Stimulated activated CD8-positive, alpha-beta memory T cell treated with anti-CD3 and anti-CD28 coated beads, Interleukin-4, amount 100 ng/mL, for 1 hour (primary cell): ENCODE results near the gene NXT2.
"Not testable (repeated sequence)": the region's sequence is repeated elsewhere in the genome, so short reads cannot be mapped to it uniquely, and the experiment has no call there.

Experiments
- DNase-seq, 2 donors: peaks; one replicate each; pipeline ENCODE4 v3.0.0-alpha.2; 2020; ENCODE audit warnings: low read depth in 2 of 2, low spot score in 1 of 2

The NXT2 gene

GRCh38 chrX:109536439-109537323 lies at the start of gene NXT2:
NXT2 (plus strand) TSS chrX:109536844; CDS start chrX:109537007, 163 bp downstream.
- peak; percentile 46 to 69 for DNase-seq

DNA sequence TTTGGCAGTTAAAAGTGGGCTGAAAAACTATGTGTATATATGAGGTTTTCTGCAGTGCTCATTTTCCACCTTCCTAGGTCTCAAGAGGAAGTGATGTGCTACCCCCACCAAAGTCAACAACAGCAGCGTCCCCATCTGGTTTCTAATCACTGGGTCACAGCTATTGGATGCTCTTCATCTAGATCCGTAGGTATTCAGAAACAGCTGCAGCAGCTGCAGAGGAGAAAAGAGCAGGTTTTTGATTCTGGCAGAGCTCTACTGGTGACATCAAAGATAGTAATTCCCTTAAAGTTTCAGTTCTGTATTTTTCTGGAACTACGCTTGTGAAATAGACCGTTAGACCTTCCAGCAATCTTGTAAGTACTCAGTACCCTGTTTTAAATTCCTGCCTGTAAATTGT lies 49.0 kb upstream of the NXT2 start:
- DNase-seq: no peak

GRCh38 chrX:109489174-109489573 lies 47.5 kb upstream of the NXT2 start:
- no peak for DNase-seq

GRCh38 chrX:109498434-109498833 lies 38.2 kb upstream of the NXT2 start:
- no peak for DNase-seq

- DNase-seq: no peak
Observed at GRCh38 chrX:109501176-109501575, 35.5 kb upstream of the NXT2 start.

DNA sequence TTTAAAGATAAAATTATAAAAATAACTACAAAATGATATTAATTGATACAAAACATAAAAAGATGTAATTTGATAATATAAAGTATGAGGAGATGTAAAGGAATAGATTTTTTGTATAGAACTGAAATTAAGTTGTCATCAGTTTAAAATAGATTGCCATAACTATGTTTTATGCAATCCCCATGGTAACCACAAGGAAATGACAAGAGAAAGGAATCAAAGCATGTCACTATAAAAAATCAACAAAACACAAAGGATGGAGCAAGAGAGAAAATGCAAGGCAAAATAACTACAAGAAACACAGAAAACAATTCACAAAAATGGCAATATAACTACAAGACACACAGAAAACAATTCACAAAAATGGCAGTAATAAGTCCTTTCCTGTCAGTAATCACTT lies 27.7 kb upstream of the NXT2 start:
- no peak for DNase-seq

- no peak for DNase-seq
Observed at GRCh38 chrX:109511113-109511512, 25.5 kb upstream of the NXT2 start.

DNA sequence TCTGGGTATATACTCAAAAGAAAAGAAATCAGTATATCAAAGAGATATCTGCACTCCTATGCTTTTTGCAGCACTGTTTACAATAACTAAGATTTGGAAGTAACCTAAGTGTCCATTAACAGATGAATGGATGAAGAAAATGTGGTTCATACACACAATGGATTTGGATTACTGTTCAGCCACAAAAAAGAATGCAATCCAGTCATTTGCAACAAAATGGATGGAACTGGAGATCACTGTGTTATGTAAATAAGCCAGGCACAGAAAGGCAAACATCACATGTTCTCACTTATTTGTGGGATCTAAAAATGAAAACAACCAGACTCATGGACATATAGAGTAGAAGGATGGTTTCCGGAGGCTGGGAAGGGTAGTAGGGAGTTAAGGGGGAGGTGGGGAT lies 17.6 kb upstream of the NXT2 start:
- no peak for DNase-seq

DNA sequence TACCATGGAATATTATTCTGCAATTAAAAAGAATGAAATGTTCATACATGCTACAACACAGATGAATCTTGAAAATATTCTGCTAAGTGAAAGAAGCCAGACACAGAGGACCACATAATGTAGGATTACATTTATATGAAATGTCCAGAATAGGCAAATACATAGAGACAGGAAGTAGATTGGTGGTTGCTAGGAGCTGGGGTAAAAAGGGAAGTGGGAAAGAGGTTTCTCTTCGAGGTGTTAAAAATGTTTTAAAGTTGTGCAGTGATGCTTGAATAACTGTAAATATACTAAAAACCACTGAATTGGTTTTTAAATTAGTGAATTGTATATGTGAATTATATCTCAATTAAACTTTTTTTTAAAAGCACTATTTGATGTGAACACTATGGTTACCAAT lies 3.6 kb upstream of the NXT2 start:
- no peak for DNase-seq

GRCh38 chrX:109533631-109534030 lies 3.0 kb upstream of the NXT2 start:
- no peak for DNase-seq

DNA sequence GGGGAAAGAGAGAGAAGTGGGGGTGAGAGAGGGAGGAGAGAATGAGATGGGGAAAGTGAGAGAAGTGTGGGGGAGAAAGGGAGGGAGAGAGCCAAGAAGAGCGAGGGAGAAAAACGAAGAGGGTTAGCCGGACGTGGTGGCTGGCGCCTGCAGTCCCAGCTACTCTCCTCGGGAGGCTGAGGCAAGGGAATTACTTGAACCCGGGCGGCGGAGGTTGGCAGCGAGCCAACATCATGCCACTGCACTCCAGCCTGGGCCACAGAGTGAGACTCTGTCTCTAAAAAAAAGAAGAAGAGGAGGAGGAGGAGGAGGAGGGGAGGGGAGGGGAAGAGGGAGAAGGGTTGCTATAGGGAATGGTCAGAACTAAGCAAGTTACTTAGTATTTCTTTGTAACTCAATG lies 1.7 kb upstream of the NXT2 start:
- DNase-seq: no peak

GRCh38 chrX:109535578-109535977 lies 1.1 kb upstream of the NXT2 start:
- no peak for DNase-seq

DNA sequence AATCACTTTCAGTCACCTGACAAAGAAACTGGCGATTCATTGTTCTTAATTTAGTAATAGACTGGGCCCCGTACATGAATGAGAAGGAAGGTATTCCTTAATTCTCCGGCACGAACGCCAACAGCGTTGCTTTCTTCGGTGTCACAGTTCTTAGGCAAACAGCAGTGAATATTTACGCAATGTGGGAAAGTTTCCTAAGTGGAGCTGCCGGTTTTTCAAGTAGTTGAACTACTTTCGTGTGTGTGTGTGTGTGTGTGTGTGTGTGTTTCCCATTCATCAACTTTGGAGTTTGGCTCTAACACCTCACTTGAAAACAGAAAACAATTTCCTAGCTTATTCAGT lies 651 bp downstream of the NXT2 start:
- DNase-seq: no peak

- DNase-seq: not testable (repeated sequence)
Observed at GRCh38 chrX:109539007-109539406, 2.4 kb downstream of the NXT2 start.

GRCh38 chrX:109553862-109554261 lies 17.2 kb downstream of the NXT2 start:
- no peak for DNase-seq

- DNase-seq: not testable (repeated sequence)
Observed at GRCh38 chrX:109576083-109576482, 39.4 kb downstream of the NXT2 start.

DNA sequence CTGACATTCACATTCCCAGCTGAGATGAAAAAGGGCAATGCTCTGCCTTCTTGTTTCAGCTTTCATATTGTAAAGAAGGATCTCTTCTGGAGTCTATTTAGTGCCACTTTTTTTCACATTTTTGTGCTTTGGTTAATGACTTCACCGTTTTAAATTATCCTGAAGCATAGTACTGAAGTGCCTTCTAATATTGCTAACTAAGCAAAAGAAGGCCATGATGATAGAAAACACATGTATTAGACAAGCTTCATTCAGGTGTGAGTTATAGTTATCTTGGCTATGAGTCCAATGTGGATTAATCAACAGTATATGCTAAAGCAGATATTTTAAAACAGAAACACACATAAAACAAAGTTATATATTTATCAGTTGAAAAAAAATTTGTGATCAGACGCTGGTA lies 40.4 kb downstream of the NXT2 start:
- DNase-seq: no peak

GRCh38 chrX:109578916-109579315 lies 42.3 kb downstream of the NXT2 start:
- no peak for DNase-seq

GRCh38 chrX:109585488-109585887 lies 48.8 kb downstream of the NXT2 start:
- DNase-seq: no peak

DNA sequence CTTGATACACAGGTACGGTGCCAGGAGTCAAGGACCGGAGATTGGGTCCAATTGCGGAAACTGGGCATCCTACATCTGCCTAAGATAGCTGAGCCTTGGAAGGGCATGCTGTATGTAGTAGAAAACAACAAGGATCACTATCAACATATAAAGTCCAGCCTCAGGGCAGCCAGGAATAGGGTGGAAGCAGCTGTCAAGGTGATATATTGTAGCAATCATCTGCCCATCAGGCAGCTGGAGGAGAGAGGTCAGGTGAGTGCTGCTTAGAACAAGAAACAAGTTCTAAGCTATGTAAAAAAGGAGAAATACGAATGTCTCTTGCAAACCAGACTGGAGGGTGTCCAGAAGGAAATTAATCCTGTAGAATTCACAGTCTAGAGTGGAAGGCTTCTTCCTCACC lies 53.5 kb downstream of the NXT2 start:
- no peak for DNase-seq
